Endometrium (tissue), 2 donors: ENCODE data around the gene MYH1.

ENCODE experiments used
- FAIRE-seq: peaks from 2 replicates; lab custom pipeline; 2012; peaks lifted over from hg19 to GRCh38; lab: Jason Lieb, UNC
- donor health status: control.
- donor health status: control.

The MYH1 gene

GRCh38 chr17:10477701-10478100 is 40.6 kb downstream of the MYH1 start:
- FAIRE-seq = no peak

- FAIRE-seq = no peak
These were observed 43.8 kb downstream of the MYH1 start for GRCh38 chr17:10474536-10474935.

GRCh38 chr17:10471858-10472257 is 46.5 kb downstream of the MYH1 start:
- FAIRE-seq = no peak

- no peak for FAIRE-seq
These were observed 48.9 kb downstream of the MYH1 start, which contains the start of gene MYH4 for GRCh38 chr17:10469459-10469858. Gene MYH4, minus strand, starts transcription at chr17:10469559. Its CDS starts 2,814 bp downstream, at chr17:10466745.

- no peak for FAIRE-seq
These were observed 54.9 kb downstream of the MYH1 start for GRCh38 chr17:10463402-10463801.

- no peak for FAIRE-seq
These were observed 58.3 kb downstream of the MYH1 start for GRCh38 chr17:10460062-10460461.

- no peak for FAIRE-seq
These were observed 59.6 kb downstream of the MYH1 start for GRCh38 chr17:10458701-10459100.

- no peak for FAIRE-seq
These were observed 60.4 kb downstream of the MYH1 start for GRCh38 chr17:10457952-10458351.

GRCh38 chr17:10447026-10447931 is 71.1 kb downstream of the MYH1 start:
- no peak for FAIRE-seq
